SIG-M5 treated with dmso at 0.1 percent for 504 hours (cell line): Measurements from ENCODE around the gene VRK2.
"Not testable (repeated sequence)": the region's sequence is repeated elsewhere in the genome, so short reads cannot be mapped to it uniquely, and the experiment has no call there.

Source experiments
- DNase-seq: peaks from one replicate; lab custom pipeline; 2025; ENCODE audit not compliant: unreplicated experiment; lab: John Stamatoyannopoulos, UW

Gene VRK2

DNA sequence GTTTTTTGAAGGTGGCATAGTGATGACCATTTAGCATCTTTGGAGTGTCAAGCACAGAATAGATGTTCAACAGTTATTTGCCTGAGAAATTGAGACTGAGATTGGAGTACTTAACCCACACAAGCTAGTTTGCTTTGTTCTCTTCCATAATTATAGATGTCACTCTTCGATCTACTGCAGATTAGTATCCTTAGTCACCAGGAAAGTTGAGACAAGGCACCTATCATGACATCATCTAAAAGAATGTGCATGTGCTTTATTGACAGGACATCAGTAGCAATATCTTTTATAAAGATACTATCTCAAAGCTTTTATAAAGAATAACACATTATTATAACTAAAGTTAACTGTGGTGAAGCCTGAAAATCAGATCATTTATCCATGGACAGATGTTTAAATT lies 6.4 kb downstream of the VRK2 start:
- no peak for DNase-seq

DNA sequence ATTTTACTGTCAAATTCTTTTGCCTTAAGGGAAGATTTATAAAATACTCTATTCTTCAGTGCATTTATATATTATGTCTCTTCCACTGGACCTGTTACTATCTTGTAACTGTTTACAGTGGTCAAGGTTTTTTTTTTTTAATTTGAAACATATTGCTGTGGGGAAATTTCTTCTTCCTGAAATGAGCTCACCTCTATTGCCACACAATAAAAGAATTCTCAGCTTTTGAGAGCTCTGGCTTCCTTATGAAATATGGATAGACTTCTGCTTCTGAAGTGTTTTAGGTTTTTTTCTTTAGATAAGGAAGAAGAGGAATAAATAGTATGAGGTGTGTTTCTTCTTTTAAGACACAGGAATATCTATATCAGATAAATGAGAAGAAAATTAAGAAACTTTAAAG lies 7.7 kb downstream of the VRK2 start:
- DNase-seq, result no peak

DNA sequence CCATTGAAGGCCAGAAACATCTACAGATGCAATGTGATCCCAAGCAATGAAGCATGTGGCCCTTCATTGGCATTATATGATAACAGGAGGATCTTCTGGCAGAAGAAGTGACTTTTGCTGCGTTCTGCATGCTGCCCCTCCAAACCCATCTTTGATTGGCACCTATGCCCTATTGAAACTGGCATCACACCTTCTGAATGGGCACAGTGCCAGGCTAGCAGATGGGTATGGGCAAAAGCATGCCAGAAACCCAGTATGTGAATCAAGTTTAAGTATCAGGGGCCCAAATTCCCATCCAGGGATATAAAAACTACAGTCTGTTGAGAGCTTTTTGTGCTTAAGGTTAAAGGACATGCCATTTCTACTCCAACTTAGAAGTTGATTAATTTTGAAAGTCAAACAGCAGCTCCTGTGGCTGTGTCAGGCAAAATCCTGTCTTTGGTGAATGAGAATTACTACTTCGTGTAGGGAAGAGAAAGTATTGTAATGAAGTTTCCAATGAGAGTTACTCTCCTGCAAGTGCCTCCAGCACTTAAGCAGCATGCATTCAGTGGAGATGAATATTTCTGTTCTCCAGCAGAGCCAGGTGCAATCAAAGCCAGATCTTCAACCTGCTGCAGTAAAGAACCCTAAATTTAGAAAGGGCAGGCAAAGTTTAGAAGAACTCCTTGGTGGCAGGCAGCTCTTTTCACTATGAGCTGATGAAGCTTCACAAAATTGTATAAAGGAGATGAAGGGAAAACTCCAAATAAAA lies 8.6 kb downstream of the VRK2 start:
- no peak for DNase-seq

DNA sequence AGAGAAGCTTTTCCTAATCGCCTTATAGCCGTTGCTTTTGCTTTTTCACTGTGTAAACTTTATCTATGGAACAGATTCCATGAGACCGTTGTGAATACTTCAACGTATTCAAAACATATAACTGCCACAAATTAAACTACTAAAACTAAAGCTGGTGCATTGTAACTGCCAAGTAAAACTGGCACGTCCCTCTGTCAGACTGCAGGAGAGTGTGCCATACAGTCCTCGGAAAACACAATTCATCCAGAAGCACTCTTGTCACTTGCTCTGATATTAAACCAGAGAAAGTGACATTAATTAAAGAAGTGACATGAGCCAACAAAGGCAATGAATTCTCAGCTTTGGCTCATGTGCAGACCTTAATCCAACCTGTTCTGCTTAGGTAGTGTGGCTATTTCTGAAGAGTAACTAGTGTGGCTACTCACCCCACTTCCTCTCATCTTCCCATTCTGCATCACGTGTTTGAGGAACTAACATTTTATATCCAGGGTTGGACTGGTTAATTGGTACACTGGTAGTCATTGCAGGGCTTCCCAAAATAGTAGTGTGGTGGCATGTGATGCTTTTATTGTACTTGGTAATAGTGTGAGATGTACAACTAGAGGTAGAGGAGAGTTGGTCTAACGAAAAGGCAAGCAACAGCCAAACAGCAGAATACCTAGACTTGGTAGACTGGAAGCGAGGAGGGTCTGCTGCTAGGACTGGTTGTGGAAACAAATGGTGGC lies 9.7 kb downstream of the VRK2 start:
- no peak for DNase-seq

DNA sequence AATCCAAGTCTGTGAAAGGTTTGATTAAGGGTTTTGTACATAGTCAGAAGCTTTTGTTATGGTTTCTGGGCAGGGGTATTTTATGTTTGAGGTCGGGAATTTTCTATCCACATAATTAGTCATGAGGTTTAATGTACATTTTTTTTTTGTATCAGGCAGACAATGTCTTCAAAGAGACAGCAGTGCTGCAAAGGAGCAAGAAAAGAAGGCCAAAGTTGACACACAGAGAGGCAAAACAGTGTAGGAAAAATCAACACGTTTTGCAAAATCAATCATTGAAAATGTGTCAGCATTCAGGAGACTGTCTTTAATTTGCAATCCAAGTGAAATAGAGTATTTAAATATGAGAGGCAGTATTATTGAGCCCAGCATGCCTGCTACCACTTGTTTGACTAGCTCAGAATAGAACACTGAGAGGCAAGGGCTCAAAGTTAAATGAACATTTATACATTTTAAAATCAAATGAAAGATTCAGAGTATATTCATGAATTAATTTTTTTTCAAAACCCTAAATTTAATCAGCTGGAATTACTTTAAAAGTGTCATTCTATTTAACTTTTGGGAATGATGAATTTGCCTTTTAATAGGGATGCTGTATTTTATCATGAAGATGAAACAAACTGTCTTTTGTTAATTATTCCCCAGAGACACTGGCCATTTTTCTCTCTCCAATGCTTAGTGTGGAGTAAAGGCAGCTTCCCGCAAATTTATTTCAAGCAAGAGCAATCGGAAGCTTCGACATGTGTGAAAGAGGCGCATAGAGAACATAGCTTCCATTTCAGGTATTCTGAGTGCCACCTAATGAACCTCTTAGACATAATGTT lies 11.3 kb downstream of the VRK2 start:
- DNase-seq, result no peak

DNA sequence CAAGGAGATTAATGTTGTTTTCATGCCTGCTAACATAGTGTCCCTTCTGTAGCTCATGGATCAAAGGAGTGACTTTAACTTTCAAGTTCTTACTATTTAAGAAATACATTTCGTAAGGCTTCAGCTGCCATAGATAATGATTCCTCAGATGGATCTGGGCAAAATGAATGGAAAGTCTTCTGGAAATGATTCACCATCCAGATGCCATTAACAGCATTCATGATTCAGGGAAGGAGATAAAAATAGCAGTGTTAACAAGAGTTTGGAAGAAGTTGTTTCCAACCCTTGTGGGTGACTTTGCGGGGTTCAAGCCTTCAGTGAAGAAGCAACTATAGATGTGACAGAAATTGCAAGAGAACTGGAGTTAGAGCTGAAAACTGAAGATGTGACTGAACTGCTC lies 17.0 kb downstream of the VRK2 start:
- no peak for DNase-seq

DNA sequence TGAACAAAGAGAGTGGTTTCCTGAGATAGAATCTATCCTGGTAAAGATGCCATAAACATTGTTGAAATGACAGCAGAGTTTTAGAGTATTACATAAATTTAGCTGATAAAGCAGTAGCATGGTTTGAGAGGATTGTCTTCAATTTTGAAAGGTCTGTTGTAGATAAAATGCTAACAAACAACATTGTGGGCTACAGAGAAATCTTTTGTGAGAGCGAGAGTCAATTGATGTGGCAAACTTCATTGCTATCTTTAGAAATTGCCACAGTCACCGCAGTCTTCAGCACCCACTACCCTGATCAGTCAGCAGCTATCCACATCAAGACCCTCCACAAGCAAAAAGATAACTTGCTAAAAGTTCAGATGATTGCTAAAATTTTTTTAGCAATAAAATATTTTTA lies 17.5 kb downstream of the VRK2 start:
- DNase-seq, result no peak

DNA sequence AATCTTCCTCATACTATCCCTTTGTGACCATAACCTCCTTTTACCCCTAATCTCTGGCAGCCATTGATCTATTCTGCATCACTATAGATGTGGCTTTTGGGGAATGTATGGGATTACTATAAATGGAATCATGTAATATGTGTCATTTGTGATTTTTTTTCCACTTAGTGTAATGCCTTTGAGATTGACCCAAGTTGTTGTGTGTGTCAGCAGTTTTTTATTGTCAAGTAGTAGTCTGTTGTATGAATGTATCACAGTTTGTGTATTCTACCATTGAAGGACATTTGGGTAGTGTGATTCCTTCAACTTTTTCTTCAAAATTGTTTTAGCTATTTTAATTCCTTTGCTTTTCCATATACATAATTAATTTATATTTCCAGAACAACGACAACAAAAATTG lies 18.6 kb downstream of the VRK2 start:
- no peak for DNase-seq

DNA sequence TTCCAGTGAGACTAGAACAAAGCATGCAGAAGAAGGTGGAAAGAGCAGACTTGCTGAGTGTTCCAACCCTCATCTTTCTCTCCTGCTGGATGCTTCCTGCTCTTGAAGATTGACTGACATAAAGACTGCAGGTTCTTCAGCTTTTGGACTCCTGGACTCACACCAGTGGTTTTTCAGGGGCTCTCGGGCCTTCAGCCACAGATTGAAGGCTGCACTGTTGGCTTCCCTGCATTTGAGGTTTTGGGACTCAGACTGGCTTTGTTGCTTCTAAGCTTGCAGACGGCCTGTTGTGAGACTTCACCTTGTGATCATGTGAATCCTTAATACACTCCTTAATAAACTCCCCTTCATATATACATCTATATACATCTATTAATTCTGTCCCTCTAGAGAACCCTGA lies 20.4 kb downstream of the VRK2 start:
- DNase-seq, result no peak

DNA sequence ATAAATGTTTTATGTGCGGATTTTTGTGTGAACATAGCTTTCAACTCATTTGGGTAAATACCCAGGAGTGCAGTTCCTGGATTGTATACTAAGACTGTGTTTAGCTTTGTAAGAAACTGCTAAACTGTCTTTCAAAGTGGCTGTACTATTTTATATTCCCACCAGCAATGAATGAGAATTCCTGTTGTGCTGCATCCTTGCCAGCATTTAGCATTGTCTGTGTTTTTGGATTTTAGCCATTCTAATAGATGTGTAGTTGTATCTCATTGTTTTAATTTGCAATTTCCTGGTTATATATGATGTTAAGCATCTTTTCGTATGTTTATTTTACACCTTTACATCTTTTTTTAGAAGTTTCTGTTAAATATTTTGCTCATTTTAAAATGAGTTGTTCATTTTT lies 24.2 kb downstream of the VRK2 start:
- DNase-seq, result no peak

DNA sequence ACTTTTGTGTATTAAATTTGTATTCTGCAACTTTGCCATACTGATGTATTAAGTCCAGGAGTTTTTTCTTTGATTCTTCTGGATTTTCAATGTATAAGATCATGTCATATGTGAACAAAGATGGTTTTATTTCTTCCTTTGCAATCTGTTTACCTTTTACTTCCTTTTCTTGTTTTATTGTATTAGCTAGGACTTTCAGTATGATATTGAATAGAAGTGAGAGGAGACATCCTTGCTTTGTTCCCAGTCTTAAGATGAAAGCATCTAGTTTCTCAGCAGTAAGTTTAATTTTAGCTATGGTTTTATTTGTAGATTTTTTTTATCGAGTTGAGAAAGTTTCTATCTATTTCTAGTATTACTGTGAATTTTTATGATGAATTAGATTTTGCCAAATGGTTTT lies 25.5 kb downstream of the VRK2 start:
- DNase-seq, result no peak

DNA sequence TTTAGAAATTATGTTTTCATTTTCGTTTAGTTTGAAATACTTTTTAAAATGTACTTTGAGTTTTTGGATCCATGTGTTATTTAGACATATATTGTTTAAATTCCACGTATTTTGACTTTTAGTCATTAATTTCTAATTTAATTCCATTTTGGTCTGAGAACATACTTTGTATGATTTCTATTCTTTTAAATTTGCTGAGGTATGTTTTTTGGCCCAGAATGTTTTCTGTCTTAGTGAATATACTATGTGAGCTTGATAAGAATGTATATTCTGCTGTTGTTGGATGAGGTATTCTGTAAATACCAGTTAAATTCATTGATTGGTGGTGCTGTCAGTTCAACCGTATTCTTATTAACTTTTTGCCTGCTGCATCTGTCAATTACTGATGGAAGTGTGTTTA lies 26.4 kb downstream of the VRK2 start:
- DNase-seq, result no peak

DNA sequence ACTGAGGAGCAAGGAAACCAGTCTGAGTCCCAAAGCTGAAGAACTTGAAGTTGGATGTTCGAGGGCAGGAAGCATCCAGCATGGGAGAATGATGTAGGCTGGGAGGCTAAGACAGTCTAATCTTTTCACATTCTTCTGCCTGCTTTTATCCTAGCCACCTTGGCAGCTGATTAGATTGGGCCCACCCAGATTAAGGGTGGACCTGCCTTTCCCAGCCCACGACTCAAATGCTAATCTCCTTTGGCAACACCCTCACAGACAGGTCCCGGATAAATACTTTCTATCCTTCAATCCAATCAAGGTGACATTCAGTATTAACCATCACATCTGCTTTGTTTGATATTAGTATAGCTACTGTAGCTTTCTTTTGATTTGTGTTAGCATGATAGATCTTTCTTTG lies 27.1 kb downstream of the VRK2 start:
- DNase-seq, result no peak

DNA sequence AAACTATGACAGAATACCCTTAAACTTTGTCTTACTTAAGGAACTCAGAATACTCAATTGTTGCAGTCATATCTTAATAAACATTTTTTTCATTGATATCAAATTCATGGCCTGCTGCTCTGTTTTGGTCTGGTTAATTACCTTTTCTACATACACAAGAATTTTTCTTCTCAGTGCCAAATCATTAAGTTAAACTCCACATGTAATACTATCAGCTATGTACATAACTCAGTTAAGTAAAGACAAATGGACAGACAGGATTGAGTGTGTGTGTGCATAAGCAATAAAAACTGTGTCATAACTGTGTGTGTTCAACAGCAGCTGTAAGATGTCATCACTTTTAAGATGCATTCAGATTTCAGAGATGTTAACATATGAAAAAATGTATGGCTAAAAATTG lies 34.4 kb downstream of the VRK2 start:
- no peak for DNase-seq

DNA sequence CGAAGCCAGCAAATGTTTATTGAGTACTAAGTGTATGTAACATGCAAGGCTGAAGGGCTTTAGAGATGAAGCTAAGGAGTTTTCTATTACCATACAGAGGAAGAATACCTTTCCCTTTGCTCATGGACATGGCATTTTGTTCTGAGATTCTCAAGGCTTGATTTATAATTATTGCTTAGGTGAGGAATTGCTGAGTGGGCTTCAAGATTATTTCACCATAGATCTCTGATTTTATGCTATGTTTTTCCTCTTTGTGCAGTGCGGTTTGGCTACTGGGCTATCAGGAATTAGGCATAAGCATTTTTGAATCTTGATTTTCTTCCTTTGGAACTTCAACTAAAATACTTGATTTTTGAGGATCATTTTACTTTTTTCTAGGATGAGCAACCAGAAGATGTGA lies 42.5 kb downstream of the VRK2 start:
- DNase-seq, result no peak

DNA sequence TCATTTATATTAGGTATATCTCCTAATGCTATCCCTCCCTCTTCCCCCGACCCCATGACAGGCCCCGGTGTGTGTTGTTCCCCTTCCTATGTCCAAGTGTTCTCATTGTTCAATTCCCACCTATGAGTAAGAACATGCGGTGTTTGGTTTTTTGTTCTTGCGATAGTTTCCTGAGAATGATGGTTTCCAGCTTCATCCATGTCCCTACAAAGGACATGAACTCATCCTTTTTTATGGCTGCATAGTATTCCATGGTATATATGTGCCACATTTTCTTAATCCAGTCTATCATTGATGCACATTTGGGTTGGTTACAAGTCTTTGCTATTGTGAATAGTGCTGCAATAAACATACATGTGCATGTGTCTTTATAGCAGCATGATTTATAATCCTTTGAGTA lies 46.2 kb downstream of the VRK2 start:
- not testable (repeated sequence) for DNase-seq

DNA sequence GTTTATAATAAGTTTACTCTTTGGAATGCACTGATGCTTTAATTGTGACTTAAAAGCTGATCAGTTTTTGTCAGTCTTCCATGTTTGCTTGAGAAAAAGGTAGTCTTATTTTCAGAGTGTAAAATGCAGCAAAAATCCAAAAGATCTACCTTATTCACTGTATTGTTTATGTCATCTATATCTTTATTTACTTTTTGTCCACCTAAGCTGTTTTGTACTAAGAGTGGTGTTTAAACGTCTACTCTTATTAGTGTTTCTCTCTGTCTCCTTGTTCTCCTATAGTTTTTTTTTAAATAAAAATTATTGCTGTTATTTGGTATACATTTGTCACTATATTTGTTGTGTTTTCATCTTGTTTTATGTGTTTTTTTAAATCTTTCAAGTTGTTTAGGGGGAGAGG lies 50.4 kb downstream of the VRK2 start:
- no peak for DNase-seq

DNA sequence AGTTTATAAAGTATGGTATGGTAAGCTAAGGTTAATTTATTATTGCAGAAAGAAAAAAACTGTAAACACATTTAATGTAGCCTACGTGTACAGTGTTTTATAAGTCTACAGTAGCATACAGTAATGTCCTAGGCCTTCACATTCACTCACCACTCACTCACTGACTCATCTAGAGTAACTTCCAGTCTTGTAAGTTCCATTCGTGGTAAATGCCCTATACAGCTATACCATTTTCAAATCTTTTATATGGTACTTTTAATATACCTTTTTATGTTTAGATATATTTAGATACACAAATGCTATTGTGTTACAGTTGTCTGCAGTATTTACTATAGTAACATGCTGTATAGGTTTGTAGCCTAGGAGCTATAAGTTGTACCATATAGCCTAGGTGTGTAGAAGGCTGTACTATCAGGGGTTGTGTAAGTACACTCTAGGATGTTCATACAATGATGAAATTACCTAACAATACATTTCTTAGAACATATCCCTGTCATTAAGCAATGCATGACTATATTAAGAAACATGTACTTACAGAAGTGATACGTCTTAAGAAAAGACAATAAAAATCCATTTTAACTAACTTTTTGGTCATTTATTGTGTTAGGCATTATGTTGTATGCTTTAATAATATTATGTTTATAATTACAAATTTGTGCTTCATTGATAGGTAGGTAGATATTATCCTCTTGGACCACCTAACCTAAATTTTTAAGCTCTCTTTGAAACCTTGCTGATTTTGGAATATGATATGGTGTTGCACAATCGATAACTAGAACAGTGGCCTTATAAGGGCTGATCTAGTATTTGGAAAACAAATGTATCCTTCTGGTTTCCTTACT lies 51.9 kb downstream of the VRK2 start:
- DNase-seq, result no peak

DNA sequence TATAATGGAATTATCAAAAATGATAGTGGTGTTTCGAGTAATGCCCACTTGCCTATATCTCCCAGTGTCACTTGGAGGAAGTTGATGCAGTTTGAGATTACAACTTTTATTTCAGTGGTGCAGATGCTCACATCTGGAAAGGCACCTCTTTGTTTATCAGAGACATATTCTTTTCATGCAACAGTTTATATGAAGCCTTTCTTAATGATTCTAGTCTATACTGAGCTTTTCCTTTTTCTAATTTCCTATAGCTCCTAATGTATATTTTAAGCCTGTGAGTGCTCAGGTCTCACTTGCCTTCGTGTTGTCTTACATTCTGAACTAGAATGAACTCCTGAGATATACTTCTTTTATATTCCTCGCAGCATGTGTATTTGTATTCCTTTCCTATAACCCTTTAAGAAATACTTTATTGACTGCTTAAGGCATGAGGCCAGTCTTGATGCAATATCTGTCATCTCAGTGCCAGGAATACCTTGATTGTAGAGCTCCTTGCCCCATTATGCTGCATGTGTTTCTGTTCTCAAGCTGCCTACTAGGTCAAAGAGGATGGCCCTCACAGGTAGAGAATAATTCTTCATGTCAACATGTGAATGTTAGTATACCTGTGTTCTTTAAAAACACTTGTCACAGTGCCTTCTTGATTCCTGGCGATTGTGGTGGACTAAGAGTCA lies 52.6 kb downstream of the VRK2 start:
- DNase-seq, result no peak

DNA sequence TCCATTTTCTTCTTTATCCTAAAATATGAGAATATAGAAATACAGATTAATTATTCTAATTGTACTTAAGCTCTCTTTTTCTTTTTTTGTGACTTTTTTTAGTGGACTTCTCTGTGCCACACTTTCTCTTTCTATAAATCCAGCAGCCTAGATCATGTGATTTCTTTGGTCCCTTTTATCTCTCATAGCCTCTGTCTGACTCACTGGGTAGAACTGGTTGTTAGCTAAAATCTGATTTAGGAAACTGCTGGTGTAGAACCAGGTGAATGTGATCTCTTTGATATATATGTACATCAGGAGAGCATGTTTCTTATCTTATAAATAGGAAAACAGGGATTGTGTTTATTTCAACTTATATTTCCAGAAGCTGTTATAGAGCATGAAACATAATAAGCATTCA lies 54.9 kb downstream of the VRK2 start:
- DNase-seq, result no peak

DNA sequence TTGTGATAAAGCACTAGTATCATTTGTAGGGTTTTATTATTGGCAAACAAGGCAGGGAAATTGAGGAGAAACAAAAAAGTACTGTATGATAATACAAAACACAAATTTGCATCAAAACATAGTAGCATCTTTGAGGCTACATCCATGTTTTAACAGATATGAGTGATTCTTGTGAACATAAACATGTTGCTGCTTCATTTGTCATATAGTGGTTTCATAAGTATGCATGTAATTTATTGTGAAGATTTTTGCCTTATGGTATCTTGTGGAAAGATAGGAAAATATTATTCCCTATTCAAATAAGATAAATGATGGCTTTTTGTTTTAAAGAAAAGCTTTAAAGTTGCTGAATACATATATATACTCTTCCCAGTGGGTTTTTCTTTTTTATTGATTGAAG lies 60.3 kb downstream of the VRK2 start:
- no peak for DNase-seq
